Right lung (tissue), 5 donors: ENCODE data around the gene SEPTIN6. TPM values are rescaled to one million over a fixed set of nuclear protein-coding genes. Genes with fewer than 3 reads are reported as not detected.
A peak's percentile ranks its signal among the peaks of the same experiment; 100 is the strongest.
"Not testable (repeated sequence)": the region's sequence is repeated elsewhere in the genome, so short reads cannot be mapped to it uniquely, and the experiment has no call there.

Experiments
- DNase-seq, 2 donors: peaks; one replicate each; pipeline ENCODE4 v3.0.0-alpha.2; 2013
- polyA plus RNA-seq, 5 donors: library from polyadenylated mRNA; unstranded; fragments of 120-200 nt; gene quantifications; one replicate each; pipeline versions ENCODE4 v1.2.1 to v1.2.3, GENCODE V29; 2013; ENCODE audit warnings: inconsistent platforms in 1 of 5, low replicate concordance in 1 of 5; ENCODE audit not compliant: insufficient read length in 5 of 5, insufficient read depth in 1 of 5

Gene SEPTIN6
- polyA plus RNA-seq, 5 donors, result 26.7 to 42.0 (median 35.4) TPM

GRCh38 chrX:119692191-119693039, 553 bp downstream of the SEPTIN6 start:
- peak; percentile 37 to 49 for DNase-seq

- no peak for DNase-seq
Measured at GRCh38 chrX:119690921-119691716, 1.8 kb downstream of the SEPTIN6 start.

- DNase-seq, result no peak
Measured at GRCh38 chrX:119688911-119689321, 4.1 kb downstream of the SEPTIN6 start.

- DNase-seq, result no peak
Measured at GRCh38 chrX:119687661-119688413, 5.1 kb downstream of the SEPTIN6 start.

- DNase-seq, result peak; percentile 45 to 51
Measured at GRCh38 chrX:119686087-119686691, 6.8 kb downstream of the SEPTIN6 start.

GRCh38 chrX:119685225-119686066, 7.5 kb downstream of the SEPTIN6 start:
- no peak for DNase-seq

- DNase-seq, result no peak
Measured at GRCh38 chrX:119684916-119685224, 8.1 kb downstream of the SEPTIN6 start.

- DNase-seq, result not testable (repeated sequence)
Measured at GRCh38 chrX:119684312-119684711, 8.7 kb downstream of the SEPTIN6 start.

- no peak for DNase-seq
Measured at GRCh38 chrX:119682019-119682989, 10.7 kb downstream of the SEPTIN6 start.

- no peak for DNase-seq
Measured at GRCh38 chrX:119677654-119677981, 15.3 kb downstream of the SEPTIN6 start.

- no peak for DNase-seq
Measured at GRCh38 chrX:119676949-119677653, 15.9 kb downstream of the SEPTIN6 start.

GRCh38 chrX:119673336-119673735, 19.6 kb downstream of the SEPTIN6 start:
- no peak for DNase-seq

GRCh38 chrX:119672426-119672825, 20.5 kb downstream of the SEPTIN6 start:
- DNase-seq, result no peak

- DNase-seq, result no peak
Measured at GRCh38 chrX:119669424-119670037, 23.4 kb downstream of the SEPTIN6 start.

GRCh38 chrX:119667111-119667878, 25.7 kb downstream of the SEPTIN6 start:
- DNase-seq, result no peak

- not testable (repeated sequence) for DNase-seq
Measured at GRCh38 chrX:119664877-119665276, 28.1 kb downstream of the SEPTIN6 start.

GRCh38 chrX:119661486-119661885, 31.5 kb downstream of the SEPTIN6 start:
- no peak for DNase-seq

GRCh38 chrX:119659522-119659921, 33.4 kb downstream of the SEPTIN6 start:
- DNase-seq, result no peak
